SK-N-SH treated with all-trans-retinoic acid at 6 μM for 48 hours (cell line): ENCODE results near the gene CCL25.

Experiments used
- ATAC-seq: fragments of 200-7000 bp; cut with Tn5 transposase; 3 replicates; pipeline ENCODE4 v1.9.1; 2020; ENCODE audit warnings: mild to moderate bottlenecking, moderate library complexity
- ARNTL ChIP-seq: fragments of 450-650 bp; formaldehyde crosslinking; IDR thresholded peaks from 2 replicates; pipeline ENCODE4 v1.5.0; 2020; ENCODE audit warnings: low read depth, mild to moderate bottlenecking, moderate library complexity, borderline replicate concordance
- CREB5 ChIP-seq: fragments of 250-450 bp; sonication (Bioruptor Pico); IDR thresholded peaks from 2 replicates; pipeline ENCODE4 v1.5.1; 2020; ENCODE audit warnings: low read depth, mild to moderate bottlenecking, moderate library complexity
- CSDC2 ChIP-seq: fragments of 250-450 bp; sonication (Bioruptor Pico); IDR thresholded peaks from 2 replicates; pipeline ENCODE4 v1.5.0; 2020; ENCODE audit warnings: mild to moderate bottlenecking, moderate library complexity
- CSRNP3 ChIP-seq: fragments of 250-450 bp; sonication (Bioruptor Pico); IDR thresholded peaks from 2 replicates; pipeline ENCODE4 v1.5.1; 2021; ENCODE audit warnings: mild to moderate bottlenecking, moderate library complexity
- ESRRG ChIP-seq: fragments of 250-450 bp; sonication (Bioruptor Pico); IDR thresholded peaks from 2 replicates; pipeline ENCODE4 v1.6.1; 2021; ENCODE audit warnings: mild to moderate bottlenecking
- GLIS3 ChIP-seq: fragments of 250-450 bp; sonication (Bioruptor Pico); IDR thresholded peaks from 2 replicates; pipeline ENCODE4 v1.5.0; 2020; ENCODE audit warnings: mild to moderate bottlenecking, moderate library complexity
- ISL1 ChIP-seq: fragments of 250-450 bp; sonication (Bioruptor Pico); IDR thresholded peaks from 2 replicates; pipeline ENCODE4 v2.1.2; 2022; ENCODE audit warnings: mild to moderate bottlenecking, moderate library complexity
- OSR1 ChIP-seq: fragments of 250-450 bp; sonication (Bioruptor Pico); IDR thresholded peaks from 2 replicates; pipeline ENCODE4 v1.8.0; 2022; ENCODE audit warnings: moderate library complexity, mild to moderate bottlenecking, inconsistent platforms
- PATZ1 ChIP-seq: fragments of 250-450 bp; sonication (Bioruptor Pico); IDR thresholded peaks from 2 replicates; pipeline ENCODE4 v1.8.0; 2020; ENCODE audit warnings: mild to moderate bottlenecking, moderate library complexity, borderline replicate concordance
- RARB ChIP-seq: fragments of 250-450 bp; sonication (Bioruptor Pico); IDR thresholded peaks from 2 replicates; pipeline ENCODE4 v1.8.0; 2021; ENCODE audit warnings: mild to moderate bottlenecking, moderate library complexity
- SNAI2 ChIP-seq: fragments of 250-450 bp; sonication (Bioruptor Pico); IDR thresholded peaks from 2 replicates; pipeline ENCODE4 v1.5.0; 2020; ENCODE audit warnings: mild to moderate bottlenecking, moderate library complexity
- TCF4 ChIP-seq: fragments of 250-450 bp; sonication (Bioruptor Pico); IDR thresholded peaks from 2 replicates; pipeline ENCODE4 v1.8.0; 2021; ENCODE audit warnings: mild to moderate bottlenecking, moderate library complexity, borderline replicate concordance
- TOX ChIP-seq: fragments of 250-450 bp; sonication (Bioruptor Pico); IDR thresholded peaks from 2 replicates; pipeline ENCODE4 v1.8.0; 2021; ENCODE audit warnings: mild to moderate bottlenecking, moderate library complexity, borderline replicate concordance
- TSHZ2 ChIP-seq: fragments of 250-450 bp; sonication (Bioruptor Pico); IDR thresholded peaks from 2 replicates; pipeline ENCODE4 v1.5.0; 2020; ENCODE audit warnings: mild to moderate bottlenecking, moderate library complexity
- ZC3H10 ChIP-seq: fragments of 250-450 bp; sonication (Bioruptor Pico); IDR thresholded peaks from 2 replicates; pipeline ENCODE4 v1.5.1; 2021; ENCODE audit warnings: mild to moderate bottlenecking, moderate library complexity
- ZFP3 ChIP-seq: fragments of 250-450 bp; sonication (Bioruptor Pico); IDR thresholded peaks from 2 replicates; pipeline ENCODE4 v1.5.0; 2020; ENCODE audit warnings: mild to moderate bottlenecking, moderate library complexity
- ZFP30 ChIP-seq: fragments of 450-650 bp; formaldehyde crosslinking; IDR thresholded peaks from 2 replicates; pipeline ENCODE4 v1.5.0; 2022; ENCODE audit warnings: mild to moderate bottlenecking, moderate library complexity
- ZNF565 ChIP-seq: fragments of 450-650 bp; formaldehyde crosslinking; conservative IDR thresholded peaks from 2 replicates; pipeline ENCODE4 v1.5.0; 2020; ENCODE audit warnings: low read depth, mild to moderate bottlenecking, moderate library complexity
- ZNF70 ChIP-seq: fragments of 450-650 bp; formaldehyde crosslinking; IDR thresholded peaks from 2 replicates; pipeline ENCODE4 v1.5.0; 2020; ENCODE audit warnings: mild to moderate bottlenecking, moderate library complexity

Gene CCL25

GRCh38 chr19:8034178-8034525 is 18.4 kb upstream of the CCL25 start:
- ATAC-seq: no peak
- no peak for TF ChIP-seq ZNF70 (CRISPR knock-in tag)
- no peak for TF ChIP-seq SNAI2 (CRISPR knock-in tag)
- TF ChIP-seq CREB5: no peak
- no peak for TF ChIP-seq CSDC2 (CRISPR knock-in tag)
- TF ChIP-seq TSHZ2 (CRISPR knock-in tag): no peak
- no peak for TF ChIP-seq CSRNP3 (CRISPR knock-in tag)
- no peak for TF ChIP-seq TOX
- TF ChIP-seq ISL1: no peak
- no peak for TF ChIP-seq PATZ1 (CRISPR knock-in tag)

GRCh38 chr19:8036434-8037099 is 16.0 kb upstream of the CCL25 start:
- no peak for TF ChIP-seq ESRRG
- no peak for TF ChIP-seq ZFP30 (CRISPR knock-in tag)
- no peak for TF ChIP-seq PATZ1 (CRISPR knock-in tag)
- no peak for TF ChIP-seq ISL1
- TF ChIP-seq ZNF565 (CRISPR knock-in tag): no peak
- TF ChIP-seq RARB (CRISPR knock-in tag): no peak
- no peak for TF ChIP-seq OSR1 (CRISPR knock-in tag)
- no peak for TF ChIP-seq ZFP3 (CRISPR knock-in tag)
- no peak for TF ChIP-seq ARNTL (CRISPR knock-in tag)
- no peak for TF ChIP-seq ZC3H10 (CRISPR knock-in tag)
- TF ChIP-seq CREB5: no peak
- TF ChIP-seq TCF4 (CRISPR knock-in tag): no peak
- ATAC-seq: no peak

GRCh38 chr19:8038815-8039214 is 13.7 kb upstream of the CCL25 start:
- no peak for ATAC-seq
- TF ChIP-seq ESRRG: no peak
- no peak for TF ChIP-seq ZFP3 (CRISPR knock-in tag)
- no peak for TF ChIP-seq ZC3H10 (CRISPR knock-in tag)
- TF ChIP-seq RARB (CRISPR knock-in tag): no peak
- no peak for TF ChIP-seq ZNF565 (CRISPR knock-in tag)
- TF ChIP-seq TSHZ2 (CRISPR knock-in tag): no peak
- TF ChIP-seq ARNTL (CRISPR knock-in tag): no peak
- TF ChIP-seq OSR1 (CRISPR knock-in tag): no peak
- no peak for TF ChIP-seq ISL1
- no peak for TF ChIP-seq TCF4 (CRISPR knock-in tag)
- TF ChIP-seq CSRNP3 (CRISPR knock-in tag): no peak
- no peak for TF ChIP-seq CSDC2 (CRISPR knock-in tag)
- TF ChIP-seq GLIS3 (CRISPR knock-in tag): no peak
- no peak for TF ChIP-seq SNAI2 (CRISPR knock-in tag)
